DOHH2 (cell line): ENCODE results near the gene LRIG2.

Experiments
- CTCF ChIP-seq: fragments of 200-600 bp; sonication (generic); IDR thresholded peaks from one replicate; pipeline ENCODE4 v1.5.1; 2014; ENCODE audit warnings: antibody characterized with exemption, mild to moderate bottlenecking, low read depth, low read length; ENCODE audit not compliant: poor library complexity, severe bottlenecking
- EZH2phosphoT487 ChIP-seq: fragments of 200-600 bp; sonication (generic); IDR thresholded peaks from 2 replicates; pipeline ENCODE4 v1.6.1; 2017; ENCODE audit warnings: borderline replicate concordance, mild to moderate bottlenecking, antibody characterized with exemption, low read length, moderate library complexity, mixed read lengths

GRCh38 chr1:113133038-113133437 is 60.0 kb downstream of the LRIG2 start:
- no peak for TF ChIP-seq CTCF
- TF ChIP-seq EZH2phosphoT487 = no peak
